ENCODE data around the gene SOHLH1.

The SOHLH1 gene

DNA sequence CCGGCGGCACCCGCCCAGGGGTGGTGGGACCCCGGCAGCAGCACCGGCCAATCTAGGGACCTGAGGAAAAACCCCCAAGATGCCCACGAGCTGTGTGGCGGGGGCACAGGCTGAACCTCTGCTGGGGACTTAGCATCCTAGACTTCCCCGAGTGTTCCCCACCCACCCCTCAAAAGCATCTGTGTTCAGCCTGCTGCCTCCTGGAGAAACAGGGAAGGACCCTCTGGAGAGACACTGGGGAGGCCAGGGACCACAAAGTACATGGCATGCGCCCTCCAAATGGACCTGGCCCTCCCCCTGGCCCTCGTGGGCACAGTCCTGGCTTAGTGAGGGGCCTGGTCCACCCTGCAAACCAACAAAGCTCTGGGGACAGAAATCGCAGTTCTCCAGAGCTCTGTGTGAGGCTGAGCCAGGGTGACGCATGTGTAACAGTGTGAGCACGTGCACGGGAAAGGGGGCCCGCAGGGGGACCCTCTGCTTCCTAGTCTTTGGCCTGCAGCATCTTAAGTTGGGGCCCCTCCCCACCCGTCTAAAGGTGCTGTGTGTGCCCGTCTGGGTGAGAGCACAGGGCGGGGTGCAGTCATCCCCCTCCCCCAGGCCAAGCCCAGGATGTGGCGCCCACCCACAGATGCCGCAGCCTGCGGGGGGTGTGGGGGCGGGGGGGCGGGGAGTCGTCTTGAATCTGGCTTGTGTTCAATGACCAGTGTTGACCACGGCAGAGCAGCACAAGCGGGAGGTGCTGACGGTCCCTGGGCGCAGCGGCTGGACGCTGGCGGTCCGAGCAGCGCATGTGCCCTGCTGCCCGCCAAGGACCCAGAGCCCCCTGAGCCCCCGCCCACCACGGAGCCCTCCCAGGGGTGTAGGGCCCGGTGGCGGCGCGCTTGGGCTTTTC, 2.0 kb upstream of the SOHLH1 start:
- TF ChIP-seq EZH2 (IDR thresholded peaks at IDR 0.05; ENCODE audit: borderline replicate concordance, low read depth, low read length, severe bottlenecking): no peak
- TF ChIP-seq, protein P1, sequence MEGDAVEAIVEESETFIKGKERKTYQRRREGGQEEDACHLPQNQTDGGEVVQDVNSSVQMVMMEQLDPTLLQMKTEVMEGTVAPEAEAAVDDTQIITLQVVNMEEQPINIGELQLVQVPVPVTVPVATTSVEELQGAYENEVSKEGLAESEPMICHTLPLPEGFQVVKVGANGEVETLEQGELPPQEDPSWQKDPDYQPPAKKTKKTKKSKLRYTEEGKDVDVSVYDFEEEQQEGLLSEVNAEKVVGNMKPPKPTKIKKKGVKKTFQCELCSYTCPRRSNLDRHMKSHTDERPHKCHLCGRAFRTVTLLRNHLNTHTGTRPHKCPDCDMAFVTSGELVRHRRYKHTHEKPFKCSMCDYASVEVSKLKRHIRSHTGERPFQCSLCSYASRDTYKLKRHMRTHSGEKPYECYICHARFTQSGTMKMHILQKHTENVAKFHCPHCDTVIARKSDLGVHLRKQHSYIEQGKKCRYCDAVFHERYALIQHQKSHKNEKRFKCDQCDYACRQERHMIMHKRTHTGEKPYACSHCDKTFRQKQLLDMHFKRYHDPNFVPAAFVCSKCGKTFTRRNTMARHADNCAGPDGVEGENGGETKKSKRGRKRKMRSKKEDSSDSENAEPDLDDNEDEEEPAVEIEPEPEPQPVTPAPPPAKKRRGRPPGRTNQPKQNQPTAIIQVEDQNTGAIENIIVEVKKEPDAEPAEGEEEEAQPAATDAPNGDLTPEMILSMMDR (IDR thresholded peaks at IDR 0.05; ENCODE audit: borderline replicate concordance, extremely low read depth, low read length, poor library complexity, severe bottlenecking): no peak
- Histone ChIP-seq H3K4me1 (ENCODE audit: insufficient read depth, low read length) (no peaks in the 10 kb centered on the region), H3K79me2 (ENCODE audit: insufficient read depth, low read length) (no peaks in the 10 kb centered on the region), H3K27me3 (ENCODE audit: insufficient read depth, low read length, poor library complexity) (no peaks in the 10 kb centered on the region), H2AFZ (ENCODE audit: low read depth, low read length) (no peak overlapping the region), H3K4me2 (ENCODE audit: insufficient read depth, low read length) (no peak overlapping the region), H3K9ac (ENCODE audit: low read depth, low read length) (no peak overlapping the region), H3K36me3 (ENCODE audit: insufficient read depth, low read length) (no peaks in the 10 kb centered on the region), H3K27ac (ENCODE audit: low read length) (no peak overlapping the region), H3K4me3 (ENCODE audit: low read depth in 1 of 2, low read length in 2 of 2) (no peak overlapping the region), H3K9me3 (ENCODE audit: insufficient read depth, low read length, severe bottlenecking) (no peaks in the 10 kb centered on the region), H4K20me1 (ENCODE audit: insufficient read depth, low read length) (no peaks in the 10 kb centered on the region)
- ATAC-seq (ENCODE audit: insufficient read depth, low read depth) (peak; percentile 64), DNase-seq (peak; percentile 38)

DNA sequence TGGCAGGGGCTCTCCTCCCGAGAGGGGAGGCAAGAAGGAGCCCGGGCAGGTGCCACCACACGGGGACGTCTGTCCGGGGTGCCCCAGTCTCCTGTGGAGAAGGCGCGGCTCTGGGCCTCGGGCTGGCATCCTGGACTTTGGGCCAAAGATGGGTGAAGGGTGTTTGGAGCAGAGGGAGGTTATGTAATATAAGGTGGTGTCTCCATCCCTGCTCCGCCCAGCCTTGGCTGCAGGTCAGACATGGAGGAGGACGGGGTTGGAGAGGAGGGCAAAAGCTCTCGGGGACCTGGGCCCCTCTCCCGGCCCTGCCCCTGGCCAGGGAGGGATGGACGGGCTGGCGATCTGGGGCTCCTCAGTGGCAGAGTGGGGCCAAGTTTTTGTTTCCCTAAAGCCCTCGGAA, 1.2 kb upstream of the SOHLH1 start:
- DNase-seq: no peak
- H3K36me3 ChIP-seq (ENCODE audit: insufficient read depth, low read length): no peaks in the 10 kb centered on the region
- no peak overlapping the region for H3K27ac ChIP-seq (ENCODE audit: low read length)
- no peak overlapping the region for H3K4me2 ChIP-seq (ENCODE audit: insufficient read depth, low read length)
- H2AFZ ChIP-seq (ENCODE audit: low read depth, low read length): no peak overlapping the region
- no peaks in the 10 kb centered on the region for H3K27me3 ChIP-seq (ENCODE audit: insufficient read depth, low read length, poor library complexity)
- H3K79me2 ChIP-seq (ENCODE audit: insufficient read depth, low read length): no peaks in the 10 kb centered on the region
- H4K20me1 ChIP-seq (ENCODE audit: insufficient read depth, low read length): no peaks in the 10 kb centered on the region
- H3K9ac ChIP-seq (ENCODE audit: low read depth, low read length): no peak overlapping the region
- H3K9me3 ChIP-seq (ENCODE audit: insufficient read depth, low read length, severe bottlenecking): no peaks in the 10 kb centered on the region
- no peak for ATAC-seq (ENCODE audit: insufficient read depth, low read depth)
- TF ChIP-seq, protein P1 (IDR thresholded peaks at IDR 0.05; ENCODE audit: borderline replicate concordance, extremely low read depth, low read length, poor library complexity, severe bottlenecking): no peak
- TF ChIP-seq EZH2 (IDR thresholded peaks at IDR 0.05; ENCODE audit: borderline replicate concordance, low read depth, low read length, severe bottlenecking): no peak
- H3K4me3 ChIP-seq (ENCODE audit: low read depth in 1 of 2, low read length in 2 of 2): no peak overlapping the region
- no peaks in the 10 kb centered on the region for H3K4me1 ChIP-seq (ENCODE audit: insufficient read depth, low read length)

DNA sequence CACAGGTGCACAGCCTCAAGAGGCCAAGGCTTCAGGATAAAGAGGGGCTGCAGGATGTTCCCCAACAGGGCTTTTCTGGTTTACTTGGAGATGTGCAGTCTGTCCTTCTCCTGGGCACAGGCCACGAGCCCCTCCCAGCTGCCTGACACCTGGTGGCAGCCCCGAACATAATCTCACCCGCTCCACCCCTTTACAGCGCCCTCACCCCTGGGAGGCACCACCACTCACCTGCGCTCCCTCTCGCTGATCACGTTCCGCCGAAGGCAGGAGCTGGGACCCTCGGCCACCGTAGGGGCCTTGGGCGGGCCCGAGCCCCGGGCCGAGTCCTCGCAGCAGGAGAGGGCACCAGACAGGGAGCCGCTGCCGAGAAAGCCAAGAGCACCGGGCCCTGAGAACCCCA, 514 bp downstream of the SOHLH1 start:
- Histone ChIP-seq H3K36me3 (ENCODE audit: insufficient read depth, low read length) (no peaks in the 10 kb centered on the region), H2AFZ (ENCODE audit: low read depth, low read length) (no peak overlapping the region), H3K27ac (ENCODE audit: low read length) (no peak overlapping the region), H3K27me3 (ENCODE audit: insufficient read depth, low read length, poor library complexity) (no peaks in the 10 kb centered on the region), H3K79me2 (ENCODE audit: insufficient read depth, low read length) (no peaks in the 10 kb centered on the region), H4K20me1 (ENCODE audit: insufficient read depth, low read length) (no peaks in the 10 kb centered on the region), H3K4me2 (ENCODE audit: insufficient read depth, low read length) (no peak overlapping the region), H3K9me3 (ENCODE audit: insufficient read depth, low read length, severe bottlenecking) (no peaks in the 10 kb centered on the region), H3K4me1 (ENCODE audit: insufficient read depth, low read length) (no peaks in the 10 kb centered on the region), H3K4me3 (ENCODE audit: low read depth in 1 of 2, low read length in 2 of 2) (no peak overlapping the region), H3K9ac (ENCODE audit: low read depth, low read length) (no peak overlapping the region)
- DNase-seq: no peak
- ATAC-seq (ENCODE audit: insufficient read depth, low read depth): no peak
- TF ChIP-seq, protein P1 (IDR thresholded peaks at IDR 0.05; ENCODE audit: borderline replicate concordance, extremely low read depth, low read length, poor library complexity, severe bottlenecking): no peak
- no peak for TF ChIP-seq EZH2 (IDR thresholded peaks at IDR 0.05; ENCODE audit: borderline replicate concordance, low read depth, low read length, severe bottlenecking)

All from DND-41 (cell line).